Adrenal gland (tissue), 12 donors: Measurements from ENCODE around the gene ST6GALNAC6. TPM values are rescaled to one million over a fixed set of nuclear protein-coding genes. Genes with fewer than 3 reads are reported as not detected.

ENCODE experiments used
- DNase-seq, 7 donors: peaks; one replicate each; pipeline ENCODE4 v3.0.0-alpha.2; 2019 to 2020
- H3K27ac ChIP-seq, 5 donors: fragments of 200-600 bp; sonication (generic) in 4 of 5; 1 replicate in 3 of 5; 2 replicates in 2 of 5; pipeline versions ENCODE4 v1.5.1 to v1.8.0; 2016 to 2020; ENCODE audit warnings: mild to moderate bottlenecking in 1 of 5
- H3K27me3 ChIP-seq: fragments of 200-600 bp; 2 replicates; pipeline ENCODE4 v1.8.0; 2021
- H3K36me3 ChIP-seq, 2 donors: fragments of 200-600 bp; replicated peaks in 1 of 2; 1 replicate in 1 of 2; 2 replicates in 1 of 2; pipeline versions ENCODE4 v1.5.1 to v1.8.0; 2018 to 2022
- H3K4me1 ChIP-seq, 2 donors: fragments of 200-600 bp; replicated peaks in 1 of 2; 1 replicate in 1 of 2; 2 replicates in 1 of 2; pipeline versions ENCODE4 v1.5.1 to v1.8.0; 2018 to 2021
- H3K4me3 ChIP-seq, 4 donors: fragments of 200-600 bp; sonication (generic) in 3 of 4; one replicate each; pipeline ENCODE4 v1.5.1; 2016 to 2018
- H3K9me3 ChIP-seq, 3 donors: fragments of 200-600 bp; sonication (generic) in 1 of 3; replicated peaks in 1 of 3; 1 replicate in 2 of 3; 2 replicates in 1 of 3; pipeline versions ENCODE4 v1.5.1 to v1.8.0; 2016 to 2021
- CTCF ChIP-seq, 6 experiments: fragments of 450-650 bp in 4 of 6; fragments of 200-600 bp in 2 of 6; sonication (generic) in 1 of 6; IDR thresholded peaks; 1 replicate in 5 of 6; 2 replicates in 1 of 6; pipeline versions ENCODE4 v1.5.1 to v1.8.0; 2016 to 2021; ENCODE audit warnings: antibody characterized with exemption in 6 of 6, mild to moderate bottlenecking in 2 of 6, moderate library complexity in 1 of 6
- POLR2A ChIP-seq, 2 donors: fragments of 450-650 bp; IDR thresholded peaks; one replicate each; pipeline ENCODE4 v1.6.1; 2017; ENCODE audit warnings: antibody characterized with exemption in 2 of 2, mild to moderate bottlenecking in 2 of 2, moderate library complexity in 1 of 2
- WGBS, 4 donors: extraction: QIAGEN DNeasy Blood & Tissue Kit in 2 of 4; methylation state at CpG; one replicate each; pipeline versions ENCODE4 v1.1.5 to v1.1.7; 2013 to 2017; 5-methylcytosine and 5-hydroxymethylcytosine counted together
- intact Hi-C, 2 donors: fragments of 100-400 bp; cut with DNase I; formaldehyde crosslinking; loops; one replicate each; pipeline versions ENCODE4 v1.14.1 to v1.15.0; 2022 to 2023
- polyA plus RNA-seq, 3 donors: library from polyadenylated mRNA; stranded (reverse); fragments of 200-250 nt in 2 of 3; fragments of 350-450 nt in 1 of 3; fragmentation: Illumina TruSeq in 1 of 3; extraction: RNeasy Lipid Tissue Mini Kit (QIAGEN cat#74804) in 1 of 3; gene quantifications; one replicate each; pipeline ENCODE4 v1.2.3, GENCODE V29; 2013 to 2014
- total RNA-seq, 9 donors: library from RNA; depleted of rRNA in 4 of 9; stranded (reverse); fragments of >200 nt in 4 of 9; fragments of 120-200 nt in 1 of 9; fragmentation: NEBNext Ultra II Directional in 1 of 9; extraction: Animal tissue kit (Norgen Biotek cat#: 25700) in 1 of 9; gene quantifications; one replicate each; pipeline versions ENCODE4 v1.1.0 to v1.2.4, GENCODE V29; 2013 to 2023
- donor health status: healthy with polysubstance abuse.
- donor health status: Bipolar disorder and iron deficiency.
- donor health status: DM: yes; HTN: yes; CAD: no.
- donor health status: DM: no; HTN: no; CAD: no.
- donor health status: DM: no; HTN: no; CAD: no.
- donor health status: DM: yes; HTN: yes; CAD: no.

Gene ST6GALNAC6
- total and polyA plus RNA-seq, 12 donors: 26.7 to 129 (median 53.2) TPM

DNA sequence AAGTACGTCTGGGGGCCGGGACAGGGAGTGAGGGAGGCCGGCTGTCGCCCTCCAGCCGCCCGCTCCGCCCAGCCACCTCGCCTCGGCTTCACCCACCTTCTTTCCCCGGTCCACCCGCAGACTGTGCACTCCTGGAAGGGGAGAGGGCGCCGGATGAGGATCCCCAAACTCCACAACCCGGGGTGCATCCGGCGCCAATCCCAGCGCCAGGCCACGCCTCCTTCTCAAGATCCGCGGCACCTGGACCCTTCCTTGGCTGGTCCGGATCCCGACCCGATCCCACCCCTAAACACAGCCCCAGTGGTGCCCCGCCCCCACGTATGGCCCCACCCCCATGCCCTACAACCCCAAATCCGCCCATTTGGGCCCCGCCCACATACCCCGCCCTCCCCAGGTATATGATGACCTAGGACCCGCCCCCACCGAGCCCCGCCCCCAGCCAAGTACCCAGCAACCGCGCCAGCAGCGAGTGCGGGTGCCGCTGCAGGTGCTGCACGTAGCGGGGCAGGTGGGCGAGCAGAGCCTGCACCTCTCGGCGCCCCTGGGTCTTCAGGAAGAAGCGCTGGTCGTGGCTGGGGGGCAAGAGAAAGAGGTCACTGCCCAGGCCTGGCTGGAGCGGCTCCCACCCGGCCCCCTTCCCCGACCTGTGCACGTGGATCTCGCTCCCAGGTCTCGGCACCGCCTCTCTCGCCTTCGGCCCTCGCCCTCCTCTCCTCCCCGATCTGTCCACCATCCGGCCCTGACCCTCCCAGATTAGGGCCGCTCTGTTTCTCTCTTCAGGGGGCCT, 28.0 kb upstream of the ST6GALNAC6 start:
- H3K4me1 ChIP-seq: peaks cover 10 to 32% of the 10 kb centered on the region in 2 donors
- H3K36me3 ChIP-seq: no peaks in the 10 kb centered on the region
- peaks cover 28% of the 10 kb centered on the region for H3K27me3 ChIP-seq
- WGBS, 4 donors: 0 to 5% (median 4%) methylated on average over 15 to 56 of the region's 56 CpGs
- TF ChIP-seq POLR2A (IDR thresholded peaks at IDR 0.05) (no peak), CTCF (IDR thresholded peaks at IDR 0.05) (no peak)
- H3K9me3 ChIP-seq: no peaks in the 10 kb centered on the region
- DNase-seq: no peak
- no peak overlapping the region for H3K27ac ChIP-seq
- no peak overlapping the region for H3K4me3 ChIP-seq
- intact Hi-C loops: loop anchor here (10.0 kb wide), 2 partner anchors 343 to 423 kb away; no protein-coding TSS in a partner anchor

DNA sequence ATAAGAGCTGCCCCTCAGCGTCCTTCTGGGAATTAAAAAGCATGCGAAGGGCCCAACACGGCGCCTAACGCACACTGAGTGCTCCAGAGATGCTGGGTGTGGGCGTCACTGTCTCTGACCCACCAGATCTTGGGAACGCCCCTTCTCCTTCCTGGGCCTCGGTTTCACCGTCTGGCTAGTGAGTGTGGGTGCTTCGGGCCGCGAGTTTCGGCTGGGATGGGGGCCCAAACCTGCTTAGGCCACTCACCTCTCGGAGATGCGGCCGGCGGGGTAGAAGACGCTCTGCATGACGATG, 27.4 kb upstream of the ST6GALNAC6 start:
- intact Hi-C loops: loop anchor here (10.0 kb wide), 2 partner anchors 342 to 422 kb away; no protein-coding TSS in a partner anchor
- no peak for TF ChIP-seq CTCF (IDR thresholded peaks at IDR 0.05)
- TF ChIP-seq POLR2A (IDR thresholded peaks at IDR 0.05): no peak
- Histone ChIP-seq H3K27me3 (peaks cover 28% of the 10 kb centered on the region), H3K4me3 (no peak overlapping the region), H3K36me3 (no peaks in the 10 kb centered on the region), H3K9me3 (no peaks in the 10 kb centered on the region), H3K4me1 (peaks cover 10 to 33% of the 10 kb centered on the region in 2 donors), H3K27ac (no peak overlapping the region)
- no peak for DNase-seq
- 18 to 25% (median 22%) methylated on average over 16 to 19 of the region's 19 CpGs; no CpG with 5 or more reads in 1 of the 4 donors for WGBS, 4 donors

DNA sequence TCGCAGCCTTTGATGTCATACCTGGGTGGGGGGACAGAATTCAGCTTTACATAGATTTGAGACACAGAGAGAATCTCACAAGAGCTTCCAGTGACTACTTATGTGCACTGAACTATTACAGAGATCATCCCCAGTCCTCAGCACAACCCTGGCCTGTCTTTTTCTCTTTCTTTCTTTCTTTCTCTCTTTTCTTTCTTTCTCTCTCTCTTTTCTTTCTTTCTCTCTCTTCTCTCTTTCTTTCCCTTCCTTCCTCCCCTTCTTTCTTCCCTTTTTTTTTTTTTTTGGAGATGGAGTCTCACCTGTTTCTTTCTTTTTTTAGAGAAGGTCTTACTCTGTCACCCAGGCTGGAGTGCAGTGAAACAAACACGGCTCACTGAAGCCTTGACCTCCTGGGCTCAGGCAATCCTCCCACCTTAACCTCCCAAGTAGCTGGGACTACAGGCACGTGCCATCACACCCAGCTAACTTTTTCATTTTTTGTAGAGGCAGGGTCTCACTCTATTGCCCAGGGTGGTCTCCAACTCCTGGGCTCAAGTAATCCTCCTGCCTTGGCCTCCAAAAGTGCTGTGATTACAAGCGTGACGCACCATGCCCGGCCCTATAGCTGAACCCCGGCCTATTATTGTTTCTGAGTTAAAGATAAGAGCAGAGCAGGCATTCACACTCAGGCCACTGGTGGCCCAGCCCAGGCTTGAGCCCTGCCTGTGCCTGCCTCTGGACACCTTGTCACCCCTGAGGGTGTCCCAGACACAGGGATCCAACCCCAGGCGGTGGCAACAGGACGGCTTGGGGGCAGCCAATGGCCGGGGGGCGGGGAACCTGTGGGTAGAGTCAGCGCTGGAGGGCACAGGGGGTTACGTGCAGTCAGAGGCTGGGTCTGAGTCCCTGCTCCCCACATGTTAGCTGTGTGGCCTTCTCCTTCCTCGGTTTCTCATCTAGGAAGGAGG, 26.8 kb upstream of the ST6GALNAC6 start:
- peaks cover 28% of the 10 kb centered on the region for H3K27me3 ChIP-seq
- peaks cover 5 to 30% of the 10 kb centered on the region in 2 donors for H3K4me1 ChIP-seq
- intact Hi-C loops: loop anchor here (10.0 kb wide), 2 partner anchors 341 to 421 kb away; no protein-coding TSS in a partner anchor
- WGBS, 4 donors: 66 to 78% (median 74%) methylated on average over 4 to 14 of the region's 14 CpGs
- no peak overlapping the region for H3K27ac ChIP-seq
- H3K9me3 ChIP-seq: no peaks in the 10 kb centered on the region
- no peaks in the 10 kb centered on the region for H3K36me3 ChIP-seq
- H3K4me3 ChIP-seq: no peak overlapping the region
- DNase-seq: no peak
- no peak for TF ChIP-seq CTCF (IDR thresholded peaks at IDR 0.05)
- TF ChIP-seq POLR2A (IDR thresholded peaks at IDR 0.05): no peak
